ENCODE measurements around the gene CORIN. TPM values are rescaled to one million over a fixed set of nuclear protein-coding genes. Genes with fewer than 3 reads are reported as not detected.

The CORIN gene
- total and polyA plus RNA-seq, 2 of the 13 experiments (the other 11 are each of a cell fraction or from before 2014, with no cell fraction given), result 0.84 to 1.2 TPM

- TF ChIP-seq CENPX (CRISPR knock-in tag; IDR thresholded peaks at IDR 0.05) (no peak), ZNF468 (CRISPR knock-in tag; IDR thresholded peaks at IDR 0.05) (no peak), PAWR (CRISPR knock-in tag; IDR thresholded peaks at IDR 0.05; ENCODE audit: borderline replicate concordance) (no peak), NFATC3 (CRISPR knock-in tag; IDR thresholded peaks at IDR 0.05) (no peak)
Observed at GRCh38 chr4:47621181-47621580, 216.7 kb downstream of the CORIN start (continued).

DNA sequence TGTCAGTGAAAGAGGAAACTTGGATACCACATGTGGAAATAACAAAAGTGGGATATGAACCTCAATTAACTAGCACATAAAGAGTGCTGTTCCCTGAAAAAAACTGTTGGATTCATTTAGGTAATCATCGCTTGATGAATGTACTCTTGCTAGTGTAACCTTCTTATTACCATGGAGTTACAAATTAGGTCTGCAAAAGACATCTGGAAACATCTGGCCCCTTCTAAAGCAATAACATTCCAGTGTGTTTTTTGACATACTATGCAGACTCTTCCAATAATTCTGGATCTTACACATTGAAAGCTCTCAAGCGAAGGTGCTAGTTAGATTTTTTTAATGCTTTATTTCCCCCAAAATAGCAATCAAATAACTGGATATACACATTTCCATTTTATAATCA lies 218.2 kb downstream of the CORIN start:
- Histone ChIP-seq H2AFZ (ENCODE audit: low read length) (no peak overlapping the region), H3K9me3 (ENCODE audit: low read length) (no peaks in the 10 kb centered on the region), H3K4me1 (ENCODE audit: insufficient read depth, low read length) (no peaks in the 10 kb centered on the region), H3K27me3 (ENCODE audit: control insufficient read depth in 1 of 2, insufficient read depth in 2 of 2, low read length in 2 of 2) (no peaks in the 10 kb centered on the region), H4K20me1 (ENCODE audit: insufficient read depth, low read length) (no peaks in the 10 kb centered on the region), H3K4me3 (replicated peaks in 1 of 3; ENCODE audit: insufficient read depth in 1 of 3, low read depth in 2 of 3, low read length in 3 of 3) (no peak overlapping the region), H3K9ac (ENCODE audit: insufficient read depth, low read depth, low read length) (no peak overlapping the region), H3K36me3 (replicated peaks in 1 of 2; ENCODE audit: control insufficient read depth in 1 of 2, insufficient read depth in 2 of 2, low read length in 2 of 2) (no peaks in the 10 kb centered on the region), H3K27ac (ENCODE audit: extremely low read length, insufficient read depth, low read length) (no peak overlapping the region), H3K79me2 (ENCODE audit: insufficient read depth, low read length) (no peaks in the 10 kb centered on the region), H3K4me2 (ENCODE audit: low read depth, low read length) (no peak overlapping the region)
- in situ Hi-C loops (cut with HindIII; ENCODE audit: extremely low pct_ligation_motif_present, low pct_unique_long_range_greater_than_20kb) (no loop called here), intact Hi-C loops (cut with micrococcal nuclease; ENCODE audit: unreplicated experiment) (no loop called here)
- DNase-seq (ENCODE audit: low spot score) (no peak), FAIRE-seq (no peak), ATAC-seq (no peak)
- WGBS (ENCODE audit: low lambda C conversion rate), result 67% methylated on average over 2 of the region's 2 CpGs
- ChIA-PET POLR2A (no interaction called here), CTCF (ENCODE audit: low intra/inter-chr PET ratio, low total read pairs) (no interaction called here)
- BruUV-seq (replicated peaks), result no TSS peak
- TF ChIP-seq SRF (IDR thresholded peaks at IDR 0.05; ENCODE audit: low read depth, low read length), result no peak
- TF ChIP-seq MED8 (CRISPR knock-in tag; IDR thresholded peaks at IDR 0.05; ENCODE audit: insufficient replicate concordance), result no peak
- no peak for TF ChIP-seq ZFP1 (CRISPR knock-in tag; IDR thresholded peaks at IDR 0.05)
- no peak for TF ChIP-seq TFE3 (CRISPR knock-in tag; IDR thresholded peaks at IDR 0.05)
- TF ChIP-seq, protein P1, sequence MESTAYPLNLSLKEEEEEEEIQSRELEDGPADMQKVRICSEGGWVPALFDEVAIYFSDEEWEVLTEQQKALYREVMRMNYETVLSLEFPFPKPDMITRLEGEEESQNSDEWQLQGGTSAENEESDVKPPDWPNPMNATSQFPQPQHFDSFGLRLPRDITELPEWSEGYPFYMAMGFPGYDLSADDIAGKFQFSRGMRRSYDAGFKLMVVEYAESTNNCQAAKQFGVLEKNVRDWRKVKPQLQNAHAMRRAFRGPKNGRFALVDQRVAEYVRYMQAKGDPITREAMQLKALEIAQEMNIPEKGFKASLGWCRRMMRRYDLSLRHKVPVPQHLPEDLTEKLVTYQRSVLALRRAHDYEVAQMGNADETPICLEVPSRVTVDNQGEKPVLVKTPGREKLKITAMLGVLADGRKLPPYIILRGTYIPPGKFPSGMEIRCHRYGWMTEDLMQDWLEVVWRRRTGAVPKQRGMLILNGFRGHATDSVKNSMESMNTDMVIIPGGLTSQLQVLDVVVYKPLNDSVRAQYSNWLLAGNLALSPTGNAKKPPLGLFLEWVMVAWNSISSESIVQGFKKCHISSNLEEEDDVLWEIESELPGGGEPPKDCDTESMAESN (CRISPR knock-in tag; conservative IDR thresholded peaks at IDR 0.05), result no peak
- no peak for TF ChIP-seq ZNF850 (CRISPR knock-in tag; conservative IDR thresholded peaks at IDR 0.05)
- no peak for TF ChIP-seq SRSF4 (IDR thresholded peaks at IDR 0.05; ENCODE audit: low read depth, low read length, poor library complexity, severe bottlenecking)
- no peak for TF ChIP-seq ZNF235 (CRISPR knock-in tag; IDR thresholded peaks at IDR 0.05; ENCODE audit: borderline replicate concordance)
- TF ChIP-seq MLX (CRISPR knock-in tag; IDR thresholded peaks at IDR 0.05), result no peak
- TF ChIP-seq PITX1 (CRISPR knock-in tag; IDR thresholded peaks at IDR 0.05), result no peak
- no peak for TF ChIP-seq FOXC1 (CRISPR knock-in tag; IDR thresholded peaks at IDR 0.05; ENCODE audit: borderline replicate concordance)
- TF ChIP-seq AHR (CRISPR knock-in tag; IDR thresholded peaks at IDR 0.05), result no peak

Measured in HepG2 (cell line).